Endothelial cell of umbilical vein (primary cell): ENCODE data around the gene B9D2. TPM values are rescaled to one million over a fixed set of nuclear protein-coding genes. Genes with fewer than 3 reads are reported as not detected.

ENCODE experiments used
- BruUV-seq: library from RNA; stranded (reverse); fragments of 400-500 nt; replicated peaks from 2 replicates; lab custom pipeline; 2021; lab: Mats Ljungman, UMichigan
- CTCF ChIA-PET: fragments of 300-600, 350-600 bp; sonication (Branson Sonifier 250); formaldehyde crosslinking; loops from one replicate; lab custom pipeline; 2021; ENCODE audit warnings: antibody characterized with exemption, inconsistent platforms; lab: Charles Lee
- POLR2A ChIA-PET: fragments of 300-600, 350-600 bp; sonication (Branson Sonifier 250); formaldehyde crosslinking; loops from one replicate; lab custom pipeline; 2021; ENCODE audit warnings: antibody characterized with exemption, inconsistent platforms; lab: Charles Lee
- DNase-seq: peaks from one replicate; pipeline ENCODE4 v3.0.0-alpha.2; 2011; ENCODE audit warnings: low read depth, low spot score
- FAIRE-seq: peaks from 2 replicates; lab custom pipeline; 2011; peaks lifted over from hg19 to GRCh38; lab: Jason Lieb, UNC
- H2AFZ ChIP-seq: 2 replicates; pipeline ENCODE4 v1.6.0; 2012; ENCODE audit warnings: low read depth, low read length, control low read depth, inconsistent platforms
- H3K27ac ChIP-seq: 2 replicates; pipeline ENCODE4 v1.5.1; 2011; ENCODE audit warnings: low read depth, mild to moderate bottlenecking, control low read depth, low read length, moderate library complexity; ENCODE audit not compliant: insufficient read depth
- H3K27me3 ChIP-seq, 2 experiments: 2 replicates each; pipeline versions ENCODE4 v1.6.0 to v1.6.1; 2011; ENCODE audit warnings: low read length in 2 of 2, mixed read lengths in 1 of 2; ENCODE audit not compliant: control insufficient read depth in 2 of 2, insufficient read depth in 2 of 2
- H3K36me3 ChIP-seq, 2 experiments: 2 replicates in 1 of 2; 3 replicates in 1 of 2; pipeline ENCODE4 v1.5.1; 2011; ENCODE audit warnings: low read length in 2 of 2, mild to moderate bottlenecking in 1 of 2, moderate library complexity in 1 of 2; ENCODE audit not compliant: control insufficient read depth in 2 of 2, insufficient read depth in 2 of 2; ENCODE audit errors: extremely low read depth in 1 of 2
- H3K4me1 ChIP-seq: 3 replicates; pipeline ENCODE4 v1.5.1; 2011; ENCODE audit warnings: mild to moderate bottlenecking, low read length; ENCODE audit not compliant: control insufficient read depth, insufficient read depth; ENCODE audit errors: extremely low read depth
- H3K4me2 ChIP-seq: 2 replicates; pipeline ENCODE4 v1.6.1; 2011; ENCODE audit warnings: low read length, control low read depth, mixed read lengths; ENCODE audit not compliant: insufficient read depth
- H3K4me3 ChIP-seq, 3 experiments: fragments of 200-600 bp in 1 of 3; sonication (generic), shearing (Covaris generic) in 1 of 3; replicated peaks in 1 of 3; 2 replicates each; pipeline ENCODE4 v1.5.1; 2011 to 2016; ENCODE audit warnings: control low read depth in 3 of 3, low read length in 3 of 3, mild to moderate bottlenecking in 2 of 3, inconsistent platforms in 1 of 3, low read depth in 1 of 3, moderate library complexity in 1 of 3; ENCODE audit not compliant: insufficient read depth in 1 of 3
- H3K79me2 ChIP-seq: 2 replicates; pipeline ENCODE4 v1.6.0; 2012; ENCODE audit warnings: low read length, inconsistent platforms; ENCODE audit not compliant: control insufficient read depth, insufficient read depth
- H3K9ac ChIP-seq: replicated peaks from 2 replicates; pipeline ENCODE3; 2011; ENCODE audit warnings: low read length, control low read depth; ENCODE audit not compliant: insufficient read depth; ENCODE audit errors: extremely low read depth
- H3K9me1 ChIP-seq: replicated peaks from 3 replicates; pipeline ENCODE4 v1.6.0; 2011; ENCODE audit warnings: mild to moderate bottlenecking, low read length; ENCODE audit not compliant: control insufficient read depth, insufficient read depth; ENCODE audit errors: extremely low read depth
- H3K9me3 ChIP-seq: replicated peaks from 2 replicates; pipeline ENCODE4 v1.5.1; 2012; ENCODE audit warnings: low read length, inconsistent platforms; ENCODE audit not compliant: control insufficient read depth, insufficient read depth
- H4K20me1 ChIP-seq: replicated peaks from 2 replicates; pipeline ENCODE3; 2011; ENCODE audit warnings: mild to moderate bottlenecking, low read length; ENCODE audit not compliant: control insufficient read depth, insufficient read depth; ENCODE audit errors: extremely low read depth
- CTCF ChIP-seq, 2 donors: IDR thresholded peaks; 1 replicate in 1 of 2; 2 replicates in 1 of 2; pipeline ENCODE4 v1.5.1; 2011; ENCODE audit warnings: low read length in 2 of 2, mild to moderate bottlenecking in 2 of 2, moderate library complexity in 2 of 2, control low read depth in 1 of 2, inconsistent platforms in 1 of 2, low read depth in 1 of 2; ENCODE audit not compliant: insufficient read depth in 1 of 2; ENCODE audit errors: extremely low read depth in 1 of 2
- EZH2 ChIP-seq: IDR thresholded peaks from 2 replicates; pipeline ENCODE4 v1.6.1; 2012; ENCODE audit warnings: borderline replicate concordance, low read depth, mild to moderate bottlenecking, moderate library complexity, low read length, inconsistent platforms; ENCODE audit not compliant: severe bottlenecking
- FOS ChIP-seq: IDR thresholded peaks from 2 replicates; pipeline ENCODE4 v1.6.1; 2011; ENCODE audit warnings: mild to moderate bottlenecking, low read length, moderate library complexity, borderline replicate concordance; ENCODE audit not compliant: insufficient read depth
- POLR2A ChIP-seq: IDR thresholded peaks from 2 replicates; pipeline ENCODE4 v1.6.1; 2012; ENCODE audit warnings: low read depth, mild to moderate bottlenecking, control low read depth, low read length
- POLR2AphosphoS5 ChIP-seq: IDR thresholded peaks from 2 replicates; pipeline ENCODE4 v1.6.1; 2012; ENCODE audit warnings: low read depth, mild to moderate bottlenecking, control low read depth, low read length, moderate library complexity; ENCODE audit not compliant: insufficient read depth
- dilution Hi-C: fragments of 300-500 bp; cut with MboI; formaldehyde crosslinking; loops from one replicate; pipeline ENCODE4 v1.15.0; 2019; ENCODE audit warnings: low sequenced_read_pairs; ENCODE audit not compliant: extremely low pct_ligation_motif_present
- intact Hi-C: fragments of 100-400 bp; cut with micrococcal nuclease; formaldehyde crosslinking; loops from one replicate; pipeline ENCODE4 v1.10.0; 2022
- polyA plus RNA-seq, 4 experiments: library from polyadenylated mRNA; depleted of rRNA in 3 of 4; stranded (reverse) in 3 of 4; unstranded in 1 of 4; fragments of >200 nt; gene quantifications; 2 replicates each; pipeline versions ENCODE4 v1.2.1 to v1.2.3, GENCODE V29; 2011 to 2012; ENCODE audit warnings: missing spikeins in 1 of 4
- total RNA-seq: library from RNA; stranded (reverse); gene quantifications from 2 replicates; pipeline ENCODE4 v1.2.3, GENCODE V29; 2021

The B9D2 gene
- total and polyA plus RNA-seq, 2 donors (not counting 3 experiments of a cell fraction or from before 2014, with no cell fraction given): 12.2 to 23.9 TPM

GRCh38 chr19:41323023-41323422 is 40.9 kb downstream of the B9D2 start:
- H4K20me1 ChIP-seq: no peaks in the 10 kb centered on the region
- BruUV-seq: no TSS peak
- peaks cover 58% of the 10 kb centered on the region for H3K4me1 ChIP-seq
- H3K9me1 ChIP-seq: no peaks in the 10 kb centered on the region
- peak overlapping the region; percentile 100 for H3K27ac ChIP-seq
- H2AFZ ChIP-seq: no peak overlapping the region
- intact Hi-C loops (loop anchor here (1.0 to 5.0 kb wide), 5 partner anchors 28 to 249 kb away; partner anchors contain the start of genes BCKDHA and EXOSC5), dilution Hi-C loops (no loop called here)
- H3K9ac ChIP-seq: peak overlapping the region; percentile 93
- peak overlapping the region; percentile 29 for H3K4me2 ChIP-seq
- CTCF ChIA-PET: interaction anchor here (0.8 to 3.9 kb wide), 5 partner anchors 15 to 240 kb away, joined by 3 to 40 read pairs (median 4); partner anchors contain the start of genes B9D2 and TGFB1
- H3K9me3 ChIP-seq: no peaks in the 10 kb centered on the region
- no peak for TF ChIP-seq POLR2A
- TF ChIP-seq CTCF (IDR thresholded peaks at IDR 0.05; ENCODE audit: extremely low read depth in 1 of 2, insufficient read depth in 1 of 2, low read depth in 1 of 2, low read length in 2 of 2): no peak
- TF ChIP-seq EZH2: no peak
- TF ChIP-seq POLR2AphosphoS5: peak; percentile 68
- TF ChIP-seq FOS: no peak
- peaks cover 9% of the 10 kb centered on the region for H3K79me2 ChIP-seq
- H3K27me3 ChIP-seq: no peaks in the 10 kb centered on the region
- FAIRE-seq: peak; percentile 85
- DNase-seq: peak; percentile 82
- POLR2A ChIA-PET: no interaction called here
- H3K36me3 ChIP-seq: peaks cover 0 to 24% of the 10 kb centered on the region in 2 experiments
- no peak overlapping the region for H3K4me3 ChIP-seq
